ENCODE measurements around the gene FGF22. TPM values are rescaled to one million over a fixed set of nuclear protein-coding genes. Genes with fewer than 3 reads are reported as not detected.
A peak's percentile ranks its signal among the peaks of the same experiment; 100 is the strongest.

The FGF22 gene
- total RNA-seq (not detected), polyA plus RNA-seq (0.25 TPM)
- long read RNA-seq, donor 1, result 0 reads
- long read RNA-seq, donor 2, partial matches to known transcripts, result 24 of 118 reads
- long read RNA-seq, donor 2, other reads (novel, unspliced or antisense), result 94 of 118 reads
- long read RNA-seq, donor 3, result 0 reads
- long read RNA-seq, donor 4, result 0 reads
- long read RNA-seq, donor 5, result 0 reads
- long read RNA-seq, donor 6, partial matches to known transcripts, result 0 of 5 reads
- long read RNA-seq, donor 6, other reads (novel, unspliced or antisense), result 5 of 5 reads
- long read RNA-seq, donor 7, result 0 reads
- long read RNA-seq, donor 8, result 0 reads
- long read RNA-seq, donor 9, result 0 reads
- long read RNA-seq, donor 10, result 0 reads

DNA sequence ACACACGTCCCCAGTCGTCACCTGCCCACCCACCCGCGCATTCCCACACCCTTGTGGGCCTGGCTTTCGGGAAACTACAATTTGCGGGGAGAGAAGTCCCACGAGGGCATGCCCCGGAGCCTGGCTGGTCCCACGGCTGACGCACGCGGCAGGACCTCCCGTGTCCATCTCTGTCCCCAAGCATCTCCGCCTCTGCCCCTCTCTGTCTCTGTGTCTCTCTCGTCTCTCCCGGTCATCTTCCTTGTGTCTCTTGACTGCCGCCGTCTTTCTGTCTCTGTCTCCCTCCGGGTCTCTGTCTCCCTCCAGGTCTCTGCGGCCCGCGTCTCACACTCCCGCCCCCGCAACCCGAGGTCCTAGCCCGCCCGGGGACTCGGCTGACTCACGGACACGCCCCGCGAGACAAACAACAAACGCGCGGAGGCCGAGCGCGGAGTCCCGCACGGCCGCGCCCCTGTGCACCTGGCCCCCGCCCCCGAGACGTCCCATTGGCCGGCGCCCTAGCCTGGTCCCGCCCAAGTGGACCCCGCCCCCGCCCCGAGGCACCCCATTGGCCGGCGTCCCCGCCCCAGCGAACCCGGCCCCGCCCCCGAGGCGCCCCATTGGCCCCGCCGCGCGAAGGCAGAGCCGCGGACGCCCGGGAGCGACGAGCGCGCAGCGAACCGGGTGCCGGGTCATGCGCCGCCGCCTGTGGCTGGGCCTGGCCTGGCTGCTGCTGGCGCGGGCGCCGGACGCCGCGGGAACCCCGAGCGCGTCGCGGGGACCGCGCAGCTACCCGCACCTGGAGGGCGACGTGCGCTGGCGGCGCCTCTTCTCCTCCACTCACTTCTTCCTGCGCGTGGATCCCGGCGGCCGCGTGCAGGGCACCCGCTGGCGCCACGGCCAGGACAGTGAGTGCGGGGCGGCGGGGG, at the start of gene FGF22:
Gene FGF22 (plus strand): TSS at position 627 of the 908 bp plus-strand sequence. CDS start 47 bp downstream, at position 674.
- Histone ChIP-seq H3K27ac (ENCODE audit: low read depth in 1 of 2, low read length in 1 of 2) (no peak within 1 kb of the TSS), H3K27me3 (ENCODE audit: control insufficient read depth in 2 of 2, insufficient read depth in 1 of 2, low read length in 1 of 2) (peaks cover 8 to 26% of the 10 kb centered on the region in 2 donors), H3K4me1 (ENCODE audit: control insufficient read depth in 2 of 2, insufficient read depth in 2 of 2, low read length in 2 of 2) (peaks cover 3 to 7% of the 10 kb centered on the region in 2 donors), H3K9me3 (ENCODE audit: control insufficient read depth in 2 of 2, insufficient read depth in 1 of 2, low read length in 1 of 2) (no peaks in the 10 kb centered on the region), H3K4me3 (ENCODE audit: low read length in 2 of 2) (peak within 1 kb of the TSS; percentile 13 to 50), H3K36me3 (ENCODE audit: control insufficient read depth in 2 of 2, insufficient read depth in 2 of 2, low read length in 1 of 2) (peaks cover 0 to 14% of the 10 kb centered on the region in 2 donors)
- 8% methylated on average over 109 of the region's 109 CpGs for WGBS
- DNase-seq (ENCODE audit: low read depth in 6 of 9, low spot score in 9 of 9), result peak in 7 of 9 donors; percentile 65 to 91 (median 83)

DNA sequence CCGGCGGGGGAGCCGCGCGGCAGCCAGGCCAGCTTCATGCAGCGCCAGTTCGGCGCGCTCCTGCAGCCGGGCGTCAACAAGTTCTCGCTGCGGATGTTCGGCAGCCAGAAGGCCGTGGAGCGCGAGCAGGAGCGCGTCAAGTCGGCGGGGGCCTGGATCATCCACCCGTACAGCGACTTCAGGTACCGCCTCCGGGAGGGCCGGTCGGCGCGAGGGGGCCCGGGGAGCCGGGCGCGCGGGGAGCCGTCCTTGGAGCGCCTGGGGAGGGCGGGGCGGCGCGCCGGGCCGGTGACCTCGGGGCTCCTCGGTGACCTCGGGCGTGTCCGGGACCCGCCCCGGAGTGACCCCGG, 49.3 kb upstream of the FGF22 start:
- Histone ChIP-seq H3K27ac (ENCODE audit: low read depth in 1 of 2, low read length in 1 of 2) (no peak overlapping the region), H3K9me3 (ENCODE audit: control insufficient read depth in 2 of 2, insufficient read depth in 1 of 2, low read length in 1 of 2) (peaks cover 0 to 4% of the 10 kb centered on the region in 2 donors), H3K4me3 (ENCODE audit: low read length in 2 of 2) (peak overlapping the region in 1 of 2 donors; percentile 45), H3K4me1 (ENCODE audit: control insufficient read depth in 2 of 2, insufficient read depth in 2 of 2, low read length in 2 of 2) (peaks cover 0 to 4% of the 10 kb centered on the region in 2 donors), H3K27me3 (ENCODE audit: control insufficient read depth in 2 of 2, insufficient read depth in 1 of 2, low read length in 1 of 2) (peaks cover 58 to 93% of the 10 kb centered on the region in 2 donors), H3K36me3 (ENCODE audit: control insufficient read depth in 2 of 2, insufficient read depth in 2 of 2, low read length in 1 of 2) (no peaks in the 10 kb centered on the region)
- 3% methylated on average over 50 of the region's 50 CpGs for WGBS
- no peak for DNase-seq (ENCODE audit: low read depth in 6 of 9, low spot score in 9 of 9)

DNA sequence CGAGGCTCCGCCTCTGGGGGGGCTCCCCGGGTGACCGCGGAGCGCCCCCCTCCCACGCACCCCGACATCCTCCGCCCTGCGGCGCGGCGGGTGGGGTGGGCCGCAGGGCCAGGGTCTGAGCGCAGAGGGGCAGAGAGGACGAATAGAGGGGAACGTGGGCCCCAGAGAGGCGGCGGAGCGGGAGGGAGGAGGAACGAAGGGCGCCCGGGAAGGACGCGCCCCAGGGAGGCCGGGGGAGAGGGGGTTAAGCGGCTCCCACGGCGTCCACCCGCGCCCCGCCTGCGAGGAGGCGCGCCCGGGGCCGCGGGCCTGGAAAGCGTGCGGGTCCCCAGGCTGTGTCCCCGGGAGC, 49.0 kb upstream of the FGF22 start:
- Histone ChIP-seq H3K27me3 (ENCODE audit: control insufficient read depth in 2 of 2, insufficient read depth in 1 of 2, low read length in 1 of 2) (peaks cover 60 to 93% of the 10 kb centered on the region in 2 donors), H3K4me1 (ENCODE audit: control insufficient read depth in 2 of 2, insufficient read depth in 2 of 2, low read length in 2 of 2) (peaks cover 0 to 4% of the 10 kb centered on the region in 2 donors), H3K9me3 (ENCODE audit: control insufficient read depth in 2 of 2, insufficient read depth in 1 of 2, low read length in 1 of 2) (peaks cover 0 to 4% of the 10 kb centered on the region in 2 donors), H3K36me3 (ENCODE audit: control insufficient read depth in 2 of 2, insufficient read depth in 2 of 2, low read length in 1 of 2) (no peaks in the 10 kb centered on the region), H3K4me3 (ENCODE audit: low read length in 2 of 2) (no peak overlapping the region), H3K27ac (ENCODE audit: low read depth in 1 of 2, low read length in 1 of 2) (no peak overlapping the region)
- 16% methylated on average over 41 of the region's 41 CpGs for WGBS
- no peak for DNase-seq (ENCODE audit: low read depth in 6 of 9, low spot score in 9 of 9)

DNA sequence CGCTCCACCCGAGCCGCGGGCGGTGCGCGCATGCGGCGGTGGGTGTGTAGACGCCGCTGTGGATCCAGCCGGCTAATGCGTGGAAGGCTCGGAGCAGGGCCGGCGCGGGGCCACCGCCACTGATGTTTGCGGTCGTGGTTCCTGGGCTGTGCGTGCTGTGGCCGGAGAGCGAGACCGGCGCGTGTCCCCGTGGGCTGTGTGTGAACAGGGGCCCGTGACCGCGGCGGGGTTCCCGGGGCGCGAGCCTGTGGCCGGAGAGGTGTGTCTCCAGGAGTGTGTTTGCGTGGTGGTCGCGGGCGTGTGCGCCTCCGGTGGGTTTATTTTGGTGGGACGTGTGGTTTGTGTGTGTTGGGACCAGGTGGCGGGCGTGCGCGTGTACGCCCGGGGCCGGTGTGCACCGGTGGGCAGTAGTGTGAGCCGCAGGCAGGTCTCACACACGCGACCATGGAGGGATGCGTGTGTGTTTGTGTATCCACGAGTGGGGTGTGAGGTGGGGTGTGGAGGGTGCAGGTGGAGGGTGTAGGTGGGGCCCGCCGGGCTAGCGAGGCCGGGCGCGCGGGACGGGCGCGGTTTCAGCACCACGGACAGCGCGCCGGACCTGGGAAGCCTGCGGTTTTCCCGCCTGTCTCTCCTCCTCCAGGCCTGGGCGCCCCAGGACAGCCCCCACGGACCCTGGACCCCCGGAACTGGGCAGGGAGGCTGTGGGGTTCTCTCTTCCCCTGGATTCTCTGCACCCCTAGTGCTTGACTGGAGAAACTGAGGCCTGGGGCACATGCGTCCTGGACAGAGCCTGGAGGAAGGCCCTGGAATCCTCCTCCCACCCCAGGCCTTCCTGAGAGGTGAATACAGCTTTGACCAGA, 48.4 kb upstream of the FGF22 start:
- 41% methylated on average over 75 of the region's 75 CpGs for WGBS
- Histone ChIP-seq H3K4me1 (ENCODE audit: control insufficient read depth in 2 of 2, insufficient read depth in 2 of 2, low read length in 2 of 2) (peaks cover 0 to 4% of the 10 kb centered on the region in 2 donors), H3K27ac (ENCODE audit: low read depth in 1 of 2, low read length in 1 of 2) (no peak overlapping the region), H3K36me3 (ENCODE audit: control insufficient read depth in 2 of 2, insufficient read depth in 2 of 2, low read length in 1 of 2) (no peaks in the 10 kb centered on the region), H3K4me3 (ENCODE audit: low read length in 2 of 2) (no peak overlapping the region), H3K9me3 (ENCODE audit: control insufficient read depth in 2 of 2, insufficient read depth in 1 of 2, low read length in 1 of 2) (peaks cover 0 to 4% of the 10 kb centered on the region in 2 donors), H3K27me3 (ENCODE audit: control insufficient read depth in 2 of 2, insufficient read depth in 1 of 2, low read length in 1 of 2) (peaks cover 61 to 92% of the 10 kb centered on the region in 2 donors)
- no peak for DNase-seq (ENCODE audit: low read depth in 6 of 9, low spot score in 9 of 9)

DNA sequence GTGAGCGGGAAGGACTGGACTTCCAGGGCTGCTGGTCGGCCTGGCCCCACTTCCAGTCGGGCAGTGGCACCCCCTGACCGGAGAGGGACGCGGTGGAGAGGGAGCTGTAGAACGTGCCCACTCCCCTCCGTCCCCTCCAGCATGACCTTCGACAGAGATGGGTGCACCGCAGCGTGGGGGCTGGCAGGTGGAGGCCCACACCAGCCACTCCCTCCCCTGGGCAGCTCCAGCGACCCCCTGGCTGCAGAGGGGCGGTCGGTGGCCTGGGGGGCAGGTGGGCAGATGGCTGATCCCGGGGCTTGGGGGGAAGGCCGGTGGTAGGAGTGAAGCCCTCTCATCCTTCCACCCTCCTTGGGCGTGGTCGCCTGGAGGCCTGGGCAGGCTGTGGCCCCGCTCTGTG, 47.6 kb upstream of the FGF22 start:
- Histone ChIP-seq H3K27me3 (ENCODE audit: control insufficient read depth in 2 of 2, insufficient read depth in 1 of 2, low read length in 1 of 2) (peaks cover 54 to 92% of the 10 kb centered on the region in 2 donors), H3K4me1 (ENCODE audit: control insufficient read depth in 2 of 2, insufficient read depth in 2 of 2, low read length in 2 of 2) (peaks cover 0 to 4% of the 10 kb centered on the region in 2 donors), H3K27ac (ENCODE audit: low read depth in 1 of 2, low read length in 1 of 2) (no peak overlapping the region), H3K36me3 (ENCODE audit: control insufficient read depth in 2 of 2, insufficient read depth in 2 of 2, low read length in 1 of 2) (no peaks in the 10 kb centered on the region), H3K9me3 (ENCODE audit: control insufficient read depth in 2 of 2, insufficient read depth in 1 of 2, low read length in 1 of 2) (peaks cover 0 to 4% of the 10 kb centered on the region in 2 donors), H3K4me3 (ENCODE audit: low read length in 2 of 2) (no peak overlapping the region)
- WGBS, result 84% methylated on average over 19 of the region's 19 CpGs
- DNase-seq (ENCODE audit: low read depth in 6 of 9, low spot score in 9 of 9), result no peak

DNA sequence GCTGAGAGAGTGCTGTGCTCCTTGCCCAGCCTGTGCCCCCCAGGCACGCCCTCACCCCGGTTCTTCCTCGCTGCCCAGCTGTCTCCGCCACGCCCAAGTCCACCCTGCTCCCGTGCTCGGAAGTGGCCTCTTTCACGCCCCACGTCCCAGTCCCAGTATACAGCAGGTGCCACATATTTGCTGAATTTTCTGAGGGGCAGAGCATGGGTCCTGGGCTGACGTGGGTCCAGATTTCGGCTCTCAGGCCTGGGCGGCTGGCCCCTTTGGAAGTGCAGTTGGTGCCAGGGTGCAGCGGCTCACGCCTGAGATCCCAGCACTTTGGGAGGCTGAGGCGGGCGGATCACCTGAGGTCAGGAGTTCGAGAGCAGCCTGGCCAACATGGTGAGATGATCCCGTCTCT, 46.6 kb upstream of the FGF22 start:
- H3K4me1 ChIP-seq (ENCODE audit: control insufficient read depth in 2 of 2, insufficient read depth in 2 of 2, low read length in 2 of 2), result peaks cover 0 to 4% of the 10 kb centered on the region in 2 donors
- no peaks in the 10 kb centered on the region for H3K36me3 ChIP-seq (ENCODE audit: control insufficient read depth in 2 of 2, insufficient read depth in 2 of 2, low read length in 1 of 2)
- DNase-seq (ENCODE audit: low read depth in 6 of 9, low spot score in 9 of 9), result no peak
- H3K9me3 ChIP-seq (ENCODE audit: control insufficient read depth in 2 of 2, insufficient read depth in 1 of 2, low read length in 1 of 2), result peaks cover 0 to 4% of the 10 kb centered on the region in 2 donors
- H3K27ac ChIP-seq (ENCODE audit: low read depth in 1 of 2, low read length in 1 of 2), result no peak overlapping the region
- 87% methylated on average over 18 of the region's 18 CpGs for WGBS
- H3K4me3 ChIP-seq (ENCODE audit: low read length in 2 of 2), result no peak overlapping the region
- H3K27me3 ChIP-seq (ENCODE audit: control insufficient read depth in 2 of 2, insufficient read depth in 1 of 2, low read length in 1 of 2), result peaks cover 47 to 84% of the 10 kb centered on the region in 2 donors

DNA sequence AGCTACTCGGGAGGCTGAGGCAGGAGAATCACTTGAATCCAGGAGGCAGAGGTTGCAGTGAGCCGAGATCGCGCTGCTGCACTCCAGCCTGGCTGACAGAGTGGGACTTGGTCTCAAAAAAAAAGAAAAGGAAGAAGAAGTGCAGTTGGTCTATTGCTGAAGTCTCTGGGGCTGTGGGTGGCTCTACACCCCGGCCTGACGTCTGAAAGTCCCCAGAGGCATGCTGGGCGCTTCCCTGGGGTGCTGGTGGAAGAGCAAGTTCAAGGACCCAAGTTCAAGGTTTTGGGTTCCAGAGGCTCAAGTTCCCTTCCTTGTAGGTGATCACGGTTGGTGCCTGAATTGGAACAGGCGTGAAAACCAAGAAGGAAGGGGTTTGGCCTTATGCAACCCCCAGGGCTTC, 46.2 kb upstream of the FGF22 start:
- DNase-seq (ENCODE audit: low read depth in 6 of 9, low spot score in 9 of 9), result no peak
- Histone ChIP-seq H3K4me3 (ENCODE audit: low read length in 2 of 2) (no peak overlapping the region), H3K27me3 (ENCODE audit: control insufficient read depth in 2 of 2, insufficient read depth in 1 of 2, low read length in 1 of 2) (peaks cover 42 to 80% of the 10 kb centered on the region in 2 donors), H3K4me1 (ENCODE audit: control insufficient read depth in 2 of 2, insufficient read depth in 2 of 2, low read length in 2 of 2) (peaks cover 0 to 4% of the 10 kb centered on the region in 2 donors), H3K9me3 (ENCODE audit: control insufficient read depth in 2 of 2, insufficient read depth in 1 of 2, low read length in 1 of 2) (peaks cover 0 to 4% of the 10 kb centered on the region in 2 donors), H3K27ac (ENCODE audit: low read depth in 1 of 2, low read length in 1 of 2) (no peak overlapping the region), H3K36me3 (ENCODE audit: control insufficient read depth in 2 of 2, insufficient read depth in 2 of 2, low read length in 1 of 2) (no peaks in the 10 kb centered on the region)
- WGBS, result 71% methylated on average over 9 of the region's 9 CpGs

DNA sequence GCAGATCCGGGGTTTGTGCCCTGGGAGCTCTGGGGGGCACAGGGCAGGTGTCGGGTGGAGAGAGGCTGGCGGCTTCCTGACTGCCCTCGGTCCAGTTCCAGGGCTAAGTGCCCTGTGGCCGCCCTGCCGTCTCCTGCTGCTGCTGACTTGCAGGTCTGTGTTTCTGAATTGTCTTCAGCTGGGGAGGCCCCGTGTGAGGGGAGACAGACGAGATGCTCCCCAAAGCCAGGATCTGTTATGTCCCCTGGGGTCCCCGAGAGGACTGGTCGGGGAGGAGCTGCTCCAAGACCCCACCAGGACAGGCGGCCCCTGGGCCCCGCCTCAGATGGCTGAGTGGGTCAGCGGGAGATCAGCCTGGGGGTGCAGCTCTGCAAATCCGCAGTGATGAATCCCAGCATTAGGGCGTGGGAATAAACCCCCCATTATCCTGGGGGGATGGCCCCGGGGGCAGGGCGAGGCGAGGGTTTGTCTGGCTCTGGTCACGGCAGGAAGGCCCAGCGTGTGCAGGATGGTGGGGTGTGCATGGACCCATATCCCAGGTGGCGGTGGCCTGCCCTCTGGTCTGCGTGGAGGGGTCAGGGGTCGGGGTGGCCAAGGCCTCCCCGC, 45.3 kb upstream of the FGF22 start:
- whole genome bisulfite sequencing, result 79% methylated on average over 24 of the region's 24 CpGs
- Histone ChIP-seq H3K4me1 (ENCODE audit: control insufficient read depth in 2 of 2, insufficient read depth in 2 of 2, low read length in 2 of 2) (no peaks in the 10 kb centered on the region), H3K27me3 (ENCODE audit: control insufficient read depth in 2 of 2, insufficient read depth in 1 of 2, low read length in 1 of 2) (peaks cover 33 to 71% of the 10 kb centered on the region in 2 donors), H3K4me3 (ENCODE audit: low read length in 2 of 2) (no peak overlapping the region), H3K9me3 (ENCODE audit: control insufficient read depth in 2 of 2, insufficient read depth in 1 of 2, low read length in 1 of 2) (no peaks in the 10 kb centered on the region), H3K36me3 (ENCODE audit: control insufficient read depth in 2 of 2, insufficient read depth in 2 of 2, low read length in 1 of 2) (no peaks in the 10 kb centered on the region), H3K27ac (ENCODE audit: low read depth in 1 of 2, low read length in 1 of 2) (no peak overlapping the region)
- no peak for DNase-seq (ENCODE audit: low read depth in 6 of 9, low spot score in 9 of 9)

Measured in thymus (tissue), 14 donors.